A549 treated with Mapracorat at 1 μM for 4 hours (cell line): ENCODE measurements around the gene GOLGB1. TPM values are rescaled to one million over a fixed set of nuclear protein-coding genes. Genes with fewer than 3 reads are reported as not detected.

Experiments used
- total RNA-seq: library from RNA; stranded (reverse); fragments of 200-300 nt; extraction: Qiagen RNA extraction; gene quantifications from 5 replicates; pipeline ENCODE4 v1.2.3, GENCODE V29; 2022

The GOLGB1 gene, protein sequence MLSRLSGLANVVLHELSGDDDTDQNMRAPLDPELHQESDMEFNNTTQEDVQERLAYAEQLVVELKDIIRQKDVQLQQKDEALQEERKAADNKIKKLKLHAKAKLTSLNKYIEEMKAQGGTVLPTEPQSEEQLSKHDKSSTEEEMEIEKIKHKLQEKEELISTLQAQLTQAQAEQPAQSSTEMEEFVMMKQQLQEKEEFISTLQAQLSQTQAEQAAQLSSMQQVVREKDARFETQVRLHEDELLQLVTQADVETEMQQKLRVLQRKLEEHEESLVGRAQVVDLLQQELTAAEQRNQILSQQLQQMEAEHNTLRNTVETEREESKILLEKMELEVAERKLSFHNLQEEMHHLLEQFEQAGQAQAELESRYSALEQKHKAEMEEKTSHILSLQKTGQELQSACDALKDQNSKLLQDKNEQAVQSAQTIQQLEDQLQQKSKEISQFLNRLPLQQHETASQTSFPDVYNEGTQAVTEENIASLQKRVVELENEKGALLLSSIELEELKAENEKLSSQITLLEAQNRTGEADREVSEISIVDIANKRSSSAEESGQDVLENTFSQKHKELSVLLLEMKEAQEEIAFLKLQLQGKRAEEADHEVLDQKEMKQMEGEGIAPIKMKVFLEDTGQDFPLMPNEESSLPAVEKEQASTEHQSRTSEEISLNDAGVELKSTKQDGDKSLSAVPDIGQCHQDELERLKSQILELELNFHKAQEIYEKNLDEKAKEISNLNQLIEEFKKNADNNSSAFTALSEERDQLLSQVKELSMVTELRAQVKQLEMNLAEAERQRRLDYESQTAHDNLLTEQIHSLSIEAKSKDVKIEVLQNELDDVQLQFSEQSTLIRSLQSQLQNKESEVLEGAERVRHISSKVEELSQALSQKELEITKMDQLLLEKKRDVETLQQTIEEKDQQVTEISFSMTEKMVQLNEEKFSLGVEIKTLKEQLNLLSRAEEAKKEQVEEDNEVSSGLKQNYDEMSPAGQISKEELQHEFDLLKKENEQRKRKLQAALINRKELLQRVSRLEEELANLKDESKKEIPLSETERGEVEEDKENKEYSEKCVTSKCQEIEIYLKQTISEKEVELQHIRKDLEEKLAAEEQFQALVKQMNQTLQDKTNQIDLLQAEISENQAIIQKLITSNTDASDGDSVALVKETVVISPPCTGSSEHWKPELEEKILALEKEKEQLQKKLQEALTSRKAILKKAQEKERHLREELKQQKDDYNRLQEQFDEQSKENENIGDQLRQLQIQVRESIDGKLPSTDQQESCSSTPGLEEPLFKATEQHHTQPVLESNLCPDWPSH (N-terminal part only)
- total RNA-seq, result 14.3 to 18.6 TPM (median 15.8 TPM) in 5 replicates

DNA sequence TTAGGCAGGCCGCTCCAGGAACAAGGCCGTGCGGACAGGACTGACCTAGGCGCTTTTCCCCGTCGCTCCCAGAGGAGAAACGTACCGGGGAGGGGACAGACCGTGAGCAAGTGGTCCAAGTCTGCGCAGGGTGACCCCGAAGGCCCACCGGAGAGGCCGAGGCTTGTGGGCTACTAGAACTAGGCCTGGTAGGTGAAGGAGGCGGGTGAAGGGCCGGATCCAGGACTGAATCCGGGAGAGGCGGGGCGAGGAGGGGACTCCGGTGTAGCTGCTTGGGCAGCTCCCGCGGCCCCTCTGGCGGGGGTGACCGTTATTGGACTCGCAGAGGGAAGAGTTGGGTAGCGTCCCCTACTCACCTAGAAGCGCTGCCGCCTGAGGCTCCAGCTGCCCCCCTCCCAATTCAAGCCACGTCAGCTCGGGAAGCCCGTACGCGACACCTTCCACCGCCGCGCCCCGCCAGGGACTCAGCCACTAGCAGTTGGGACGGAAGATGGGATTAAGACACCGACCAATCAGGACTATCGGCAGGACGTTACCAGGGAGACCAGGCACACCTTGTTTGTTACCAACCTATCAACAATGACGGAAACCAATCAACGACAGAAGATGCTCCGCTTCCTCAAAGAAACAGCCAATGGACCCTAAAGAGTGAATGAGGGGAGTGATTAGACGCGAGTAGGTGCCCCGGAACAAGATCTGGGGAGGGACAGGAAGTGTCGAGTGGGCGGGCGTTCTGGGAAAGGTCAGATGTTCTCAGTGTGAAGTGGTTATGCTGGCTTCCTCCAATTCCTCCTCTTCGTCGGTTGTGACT is at the start of gene GOLGB1:
TSS of gene GOLGB1 (minus strand) at position 466 of the 811 bp plus-strand sequence. CDS start 18,770 bp downstream, outside the sequence.

GRCh38 chr3:121660356-121661171 is 89.0 kb downstream of the GOLGB1 start, which contains the start of gene HCLS1:
TSS of gene HCLS1 (minus strand) at chr3:121660903. CDS start at chr3:121658347, 2,556 bp downstream.

Other genes with a start within 250 kb of the GOLGB1 start
- 5.7 to 7.2 TPM (median 6.4 TPM) in 5 replicates for gene POLQ, start 203.8 kb downstream of the GOLGB1 start, total RNA-seq
- not detected in 5 replicates for gene ARGFX, start 181.8 kb downstream of the GOLGB1 start, total RNA-seq
- not detected in 5 replicates for gene FBXO40, start 156.4 kb downstream of the GOLGB1 start, total RNA-seq
- gene HCLS1, start 88.8 kb downstream of the GOLGB1 start, total RNA-seq, result 0.06 to 0.24 TPM (median 0.10 TPM) in 4 of 5 replicates, not detected in the other
- 9.9 to 11.0 TPM (median 10.1 TPM) in 5 replicates for gene IQCB1, start 85.3 kb upstream of the GOLGB1 start, total RNA-seq
- 1.5 to 2.7 TPM (median 2.2 TPM) in 5 replicates for gene EAF2, start 85.5 kb upstream of the GOLGB1 start, total RNA-seq
- 0.10 to 0.34 TPM (median 0.20 TPM) in 4 of 5 replicates, not detected in the other for gene SLC15A2, start 144.7 kb upstream of the GOLGB1 start, total RNA-seq